ENCODE measurements around the gene TAS1R3. TPM values are rescaled to one million over a fixed set of nuclear protein-coding genes. Genes with fewer than 3 reads are reported as not detected.

The TAS1R3 gene
- total RNA-seq, 1 experiment from 2014 or later, result 0.22 TPM

GRCh38 chr1:1304331-1305299 is 26.5 kb upstream of the TAS1R3 start (continued):
- TF ChIP-seq, protein P1, sequence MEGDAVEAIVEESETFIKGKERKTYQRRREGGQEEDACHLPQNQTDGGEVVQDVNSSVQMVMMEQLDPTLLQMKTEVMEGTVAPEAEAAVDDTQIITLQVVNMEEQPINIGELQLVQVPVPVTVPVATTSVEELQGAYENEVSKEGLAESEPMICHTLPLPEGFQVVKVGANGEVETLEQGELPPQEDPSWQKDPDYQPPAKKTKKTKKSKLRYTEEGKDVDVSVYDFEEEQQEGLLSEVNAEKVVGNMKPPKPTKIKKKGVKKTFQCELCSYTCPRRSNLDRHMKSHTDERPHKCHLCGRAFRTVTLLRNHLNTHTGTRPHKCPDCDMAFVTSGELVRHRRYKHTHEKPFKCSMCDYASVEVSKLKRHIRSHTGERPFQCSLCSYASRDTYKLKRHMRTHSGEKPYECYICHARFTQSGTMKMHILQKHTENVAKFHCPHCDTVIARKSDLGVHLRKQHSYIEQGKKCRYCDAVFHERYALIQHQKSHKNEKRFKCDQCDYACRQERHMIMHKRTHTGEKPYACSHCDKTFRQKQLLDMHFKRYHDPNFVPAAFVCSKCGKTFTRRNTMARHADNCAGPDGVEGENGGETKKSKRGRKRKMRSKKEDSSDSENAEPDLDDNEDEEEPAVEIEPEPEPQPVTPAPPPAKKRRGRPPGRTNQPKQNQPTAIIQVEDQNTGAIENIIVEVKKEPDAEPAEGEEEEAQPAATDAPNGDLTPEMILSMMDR (IDR thresholded peaks at IDR 0.05), result no peak
- TF ChIP-seq MAX (CRISPR knock-in tag; IDR thresholded peaks at IDR 0.05) (peak; percentile 86), SMAD4 (CRISPR knock-in tag; IDR thresholded peaks at IDR 0.05) (no peak), SP1 (CRISPR knock-in tag; conservative IDR thresholded peaks at IDR 0.05) (no peak), FOXK1 (CRISPR knock-in tag; IDR thresholded peaks at IDR 0.05) (0 out of 2 replicates have a peak, but pooled peaks have one; percentile 19), MYBL2 (CRISPR knock-in tag; IDR thresholded peaks at IDR 0.05) (no peak), ZNF423 (CRISPR knock-in tag; IDR thresholded peaks at IDR 0.05) (peak; percentile 54), JAZF1 (CRISPR knock-in tag; IDR thresholded peaks at IDR 0.05) (no peak), E2F4 (CRISPR knock-in tag; IDR thresholded peaks at IDR 0.05; ENCODE audit: borderline replicate concordance, low read depth) (peak; percentile 18; the same call in 1 of the 2 replicates), E2F5 (CRISPR knock-in tag; IDR thresholded peaks at IDR 0.05) (peak; percentile 64)
- TF ChIP-seq, protein P2, sequence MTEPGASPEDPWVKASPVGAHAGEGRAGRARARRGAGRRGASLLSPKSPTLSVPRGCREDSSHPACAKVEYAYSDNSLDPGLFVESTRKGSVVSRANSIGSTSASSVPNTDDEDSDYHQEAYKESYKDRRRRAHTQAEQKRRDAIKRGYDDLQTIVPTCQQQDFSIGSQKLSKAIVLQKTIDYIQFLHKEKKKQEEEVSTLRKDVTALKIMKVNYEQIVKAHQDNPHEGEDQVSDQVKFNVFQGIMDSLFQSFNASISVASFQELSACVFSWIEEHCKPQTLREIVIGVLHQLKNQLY (CRISPR knock-in tag; IDR thresholded peaks at IDR 0.05), result no peak
- TF ChIP-seq, protein P3, sequence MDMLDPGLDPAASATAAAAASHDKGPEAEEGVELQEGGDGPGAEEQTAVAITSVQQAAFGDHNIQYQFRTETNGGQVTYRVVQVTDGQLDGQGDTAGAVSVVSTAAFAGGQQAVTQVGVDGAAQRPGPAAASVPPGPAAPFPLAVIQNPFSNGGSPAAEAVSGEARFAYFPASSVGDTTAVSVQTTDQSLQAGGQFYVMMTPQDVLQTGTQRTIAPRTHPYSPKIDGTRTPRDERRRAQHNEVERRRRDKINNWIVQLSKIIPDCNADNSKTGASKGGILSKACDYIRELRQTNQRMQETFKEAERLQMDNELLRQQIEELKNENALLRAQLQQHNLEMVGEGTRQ (CRISPR knock-in tag; IDR thresholded peaks at IDR 0.05), result peak; percentile 93
- TF ChIP-seq, protein P4, sequence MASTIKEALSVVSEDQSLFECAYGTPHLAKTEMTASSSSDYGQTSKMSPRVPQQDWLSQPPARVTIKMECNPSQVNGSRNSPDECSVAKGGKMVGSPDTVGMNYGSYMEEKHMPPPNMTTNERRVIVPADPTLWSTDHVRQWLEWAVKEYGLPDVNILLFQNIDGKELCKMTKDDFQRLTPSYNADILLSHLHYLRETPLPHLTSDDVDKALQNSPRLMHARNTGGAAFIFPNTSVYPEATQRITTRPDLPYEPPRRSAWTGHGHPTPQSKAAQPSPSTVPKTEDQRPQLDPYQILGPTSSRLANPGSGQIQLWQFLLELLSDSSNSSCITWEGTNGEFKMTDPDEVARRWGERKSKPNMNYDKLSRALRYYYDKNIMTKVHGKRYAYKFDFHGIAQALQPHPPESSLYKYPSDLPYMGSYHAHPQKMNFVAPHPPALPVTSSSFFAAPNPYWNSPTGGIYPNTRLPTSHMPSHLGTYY (CRISPR knock-in tag; IDR thresholded peaks at IDR 0.05), result no peak
- TF ChIP-seq, protein P5, sequence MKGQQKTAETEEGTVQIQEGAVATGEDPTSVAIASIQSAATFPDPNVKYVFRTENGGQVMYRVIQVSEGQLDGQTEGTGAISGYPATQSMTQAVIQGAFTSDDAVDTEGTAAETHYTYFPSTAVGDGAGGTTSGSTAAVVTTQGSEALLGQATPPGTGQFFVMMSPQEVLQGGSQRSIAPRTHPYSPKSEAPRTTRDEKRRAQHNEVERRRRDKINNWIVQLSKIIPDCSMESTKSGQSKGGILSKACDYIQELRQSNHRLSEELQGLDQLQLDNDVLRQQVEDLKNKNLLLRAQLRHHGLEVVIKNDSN (CRISPR knock-in tag; IDR thresholded peaks at IDR 0.05), result peak; percentile 94

DNA sequence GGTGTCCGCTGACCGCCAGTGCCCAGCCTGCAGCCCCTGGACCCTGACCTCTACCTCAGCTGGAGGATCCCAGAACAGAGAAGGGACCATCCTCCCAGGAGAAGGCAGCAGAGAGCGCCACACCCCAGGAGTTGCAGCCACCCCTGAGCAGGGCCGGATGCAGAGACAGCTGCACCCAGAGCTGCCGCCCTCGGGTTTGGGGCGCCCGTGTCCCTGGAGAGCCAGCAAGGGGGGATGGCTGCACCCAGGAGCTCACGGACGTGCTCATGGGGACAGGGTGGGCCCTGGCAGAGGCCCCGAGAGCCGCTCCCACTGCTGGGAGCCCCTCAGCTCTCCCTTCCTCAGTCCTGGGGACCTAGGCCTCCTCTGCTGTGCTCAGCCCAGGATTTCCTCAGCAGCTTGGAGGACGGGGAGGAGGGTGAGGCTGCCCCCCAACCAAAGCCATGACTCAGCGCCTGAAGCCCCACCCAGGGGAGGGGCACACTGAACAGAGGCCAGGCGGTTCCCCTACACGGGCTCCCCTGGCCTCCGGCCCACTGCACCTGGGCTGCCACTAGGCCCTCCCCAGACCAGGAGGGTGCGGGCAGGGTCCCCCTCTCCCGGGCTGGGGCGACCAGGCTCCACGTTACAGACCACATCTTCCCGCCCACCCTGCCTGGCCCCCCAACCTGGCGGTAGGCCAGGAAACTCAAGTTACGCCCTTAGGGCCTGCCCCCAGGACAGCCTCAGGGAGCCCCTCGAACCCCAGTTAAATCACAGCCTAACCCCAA is 25.6 kb upstream of the TAS1R3 start:
- Mint-ChIP-seq H3K4me1 (peaks cover 21% of the 10 kb centered on the region), H3K27me3 (ENCODE audit: low read depth) (peaks cover 6% of the 10 kb centered on the region; the same call in 1 of the 2 replicates), H3K27ac (peak overlapping the region; percentile 87), H3K9me3 (no peaks in the 10 kb centered on the region), H3K4me3 (peak overlapping the region; percentile 71), H3K36me3 (no peaks in the 10 kb centered on the region)
- TF ChIP-seq KAT7 (CRISPR knock-in tag; IDR thresholded peaks at IDR 0.05; ENCODE audit: borderline replicate concordance), result no peak
- 0 out of 2 replicates have a peak, but pooled peaks have one; percentile 36 for TF ChIP-seq ZNF263 (CRISPR knock-in tag; IDR thresholded peaks at IDR 0.05; ENCODE audit: low read depth)
- no peak for DNase-seq (ENCODE audit: low spot score)
- ChIA-PET CTCF (interaction anchor here (0.6 to 7.6 kb wide), 13 partner anchors 10 to 272 kb away, joined by 3 to 81 read pairs (median 3); partner anchors contain the start of gene CCNL2), POLR2A (interaction anchor here (1.1 to 2.6 kb wide), 2 partner anchors 10 to 13 kb away, joined by 5 to 7 read pairs; no protein-coding TSS in a partner anchor)
- peak; percentile 2; the same call in 1 of the 2 replicates for ATAC-seq

Data from WTC11 (cell line).